ENCODE measurements around the gene MALT1. TPM values are rescaled to one million over a fixed set of nuclear protein-coding genes. Genes with fewer than 3 reads are reported as not detected.
"Not testable (repeated sequence)": the region's sequence is repeated elsewhere in the genome, so short reads cannot be mapped to it uniquely, and the experiment has no call there.

Gene MALT1
- total RNA-seq, 1 donor from 2014 or later, result 17.3 TPM

DNA sequence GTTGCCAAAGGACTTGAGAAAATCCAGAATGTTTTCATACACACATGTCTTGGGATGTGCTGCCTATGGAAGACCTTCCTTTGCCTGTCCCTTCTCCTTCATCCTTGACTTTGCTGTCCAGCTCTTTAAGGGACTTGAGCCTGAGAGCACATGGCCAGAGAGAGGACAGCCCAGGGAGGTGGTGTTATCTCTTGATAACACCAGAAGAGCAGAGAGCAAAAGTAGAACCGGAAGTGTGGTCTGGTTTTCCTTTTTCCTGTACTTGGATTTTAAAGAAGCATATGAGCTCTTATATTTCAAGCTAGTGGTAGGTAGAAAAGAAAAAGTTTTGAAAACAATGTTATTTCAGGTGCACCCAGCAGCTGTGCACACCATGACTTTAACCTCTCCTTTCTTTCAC lies 99.3 kb downstream of the MALT1 start:
- no peak for DNase-seq (ENCODE audit: low spot score)

DNA sequence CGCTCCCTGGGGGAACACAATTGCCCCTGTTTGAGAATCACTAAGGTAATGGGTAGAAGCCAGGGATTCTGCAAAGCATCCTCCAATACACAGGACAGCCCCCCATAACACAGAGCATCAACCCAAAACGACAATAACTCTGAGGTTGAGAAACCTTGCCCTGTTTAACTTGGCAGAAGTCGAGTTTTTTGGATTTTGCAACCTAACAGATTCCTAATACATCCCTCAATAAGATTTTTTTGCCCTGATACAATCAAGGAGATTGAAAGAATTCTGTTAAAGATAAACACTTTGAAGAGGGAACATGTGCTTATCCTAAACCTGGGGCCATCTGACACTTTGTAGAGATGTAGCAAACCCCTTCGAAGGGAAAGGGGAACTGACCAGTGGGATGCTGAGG lies 100.9 kb downstream of the MALT1 start:
- DNase-seq (ENCODE audit: low spot score), result no peak

DNA sequence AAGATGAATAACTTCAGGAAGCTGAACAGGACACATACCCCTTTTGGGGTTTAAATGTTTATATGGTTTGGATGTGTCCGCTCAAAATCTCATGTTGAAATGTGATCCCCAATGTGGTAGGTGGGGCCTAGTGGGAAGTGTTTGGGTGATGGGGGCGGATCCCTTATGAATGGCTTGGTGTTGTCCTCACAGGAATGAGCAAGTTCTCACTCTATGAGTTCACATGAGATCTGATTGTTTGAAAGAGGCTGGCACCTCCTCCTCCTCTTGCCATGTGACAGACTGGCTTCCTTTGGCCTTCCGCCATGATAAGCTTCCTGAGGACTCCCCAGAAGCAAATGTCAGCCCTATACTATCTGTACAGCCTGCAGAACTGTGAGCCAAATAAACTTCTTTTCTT lies 104.8 kb downstream of the MALT1 start:
- DNase-seq (ENCODE audit: low spot score), result no peak

DNA sequence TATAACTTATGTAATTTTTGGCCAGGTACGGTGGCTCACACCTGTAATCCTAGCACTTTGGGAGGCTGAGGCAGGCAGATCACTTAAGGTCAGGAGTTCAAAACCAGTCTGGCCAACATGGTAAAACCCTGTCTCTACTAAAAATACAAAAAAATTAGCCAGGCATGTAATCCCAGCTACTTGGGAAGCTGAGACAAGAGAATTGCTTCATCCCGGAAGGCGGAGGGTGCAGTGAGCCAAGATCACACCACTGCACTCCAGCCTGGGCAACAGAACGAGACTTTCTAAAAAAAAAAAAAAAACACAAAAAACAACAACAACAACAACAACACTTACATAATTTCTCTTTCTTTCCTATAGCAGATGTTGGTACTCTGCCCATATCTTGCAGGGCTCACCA lies 105.3 kb downstream of the MALT1 start:
- DNase-seq (ENCODE audit: low spot score), result not testable (repeated sequence)

DNA sequence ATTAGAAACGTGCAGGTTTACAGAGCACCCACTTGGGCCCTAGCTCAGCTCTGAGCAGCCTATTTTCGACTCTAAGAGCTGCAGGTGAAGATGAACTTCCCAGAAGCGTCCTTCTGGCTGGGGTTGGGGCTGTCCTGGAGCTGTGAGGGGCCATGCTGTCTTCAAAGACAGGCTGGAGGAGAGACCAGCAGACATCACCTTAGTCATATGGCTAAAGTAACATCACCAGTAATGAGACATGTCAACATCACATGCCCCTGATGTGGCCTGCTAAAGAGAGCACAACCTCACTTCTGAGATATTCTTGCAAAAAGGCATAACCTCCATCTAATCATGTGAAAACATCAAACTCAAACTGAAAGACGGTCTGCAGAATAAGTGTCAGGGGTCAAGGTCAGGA lies 106.2 kb downstream of the MALT1 start:
- no peak for DNase-seq (ENCODE audit: low spot score)

DNA sequence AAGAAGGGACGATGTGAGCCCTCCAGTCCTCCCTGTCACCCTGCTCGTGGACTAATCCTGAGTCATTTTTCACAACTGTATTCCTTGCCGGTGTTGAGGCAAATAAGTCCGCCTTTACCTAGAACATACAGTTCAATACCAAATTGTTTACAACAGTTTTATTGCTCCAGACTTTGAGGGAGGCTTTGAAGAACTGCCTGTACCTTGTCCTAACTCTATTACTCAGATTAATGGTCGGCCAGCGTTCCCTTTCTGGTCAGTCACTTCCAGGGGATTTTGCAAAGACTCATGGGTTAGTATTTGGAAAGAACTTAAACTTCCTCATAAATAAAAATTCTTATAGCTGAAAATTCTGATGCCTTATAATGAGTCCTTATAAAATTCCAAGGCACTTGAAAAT lies 108.3 kb downstream of the MALT1 start:
- no peak for DNase-seq (ENCODE audit: low spot score)

DNA sequence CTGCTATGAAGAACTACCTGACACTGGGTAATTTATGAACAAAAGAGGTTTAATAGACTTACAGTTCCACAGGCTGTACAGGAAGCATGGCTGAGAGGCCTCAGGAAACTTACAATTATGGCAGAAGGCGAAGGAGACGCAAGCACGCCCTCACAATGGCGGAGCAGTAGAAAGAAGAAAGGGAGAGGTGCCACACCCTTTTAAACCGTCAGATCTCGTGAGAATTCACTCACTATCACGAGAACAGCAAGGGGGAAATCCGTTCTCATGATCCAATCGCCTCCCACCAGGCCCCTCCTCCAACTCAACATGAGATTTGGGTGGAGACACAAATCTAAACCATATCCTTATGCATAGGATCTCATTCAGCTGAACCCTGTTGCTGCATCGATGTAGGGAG lies 108.8 kb downstream of the MALT1 start:
- no peak for DNase-seq (ENCODE audit: low spot score)

DNA sequence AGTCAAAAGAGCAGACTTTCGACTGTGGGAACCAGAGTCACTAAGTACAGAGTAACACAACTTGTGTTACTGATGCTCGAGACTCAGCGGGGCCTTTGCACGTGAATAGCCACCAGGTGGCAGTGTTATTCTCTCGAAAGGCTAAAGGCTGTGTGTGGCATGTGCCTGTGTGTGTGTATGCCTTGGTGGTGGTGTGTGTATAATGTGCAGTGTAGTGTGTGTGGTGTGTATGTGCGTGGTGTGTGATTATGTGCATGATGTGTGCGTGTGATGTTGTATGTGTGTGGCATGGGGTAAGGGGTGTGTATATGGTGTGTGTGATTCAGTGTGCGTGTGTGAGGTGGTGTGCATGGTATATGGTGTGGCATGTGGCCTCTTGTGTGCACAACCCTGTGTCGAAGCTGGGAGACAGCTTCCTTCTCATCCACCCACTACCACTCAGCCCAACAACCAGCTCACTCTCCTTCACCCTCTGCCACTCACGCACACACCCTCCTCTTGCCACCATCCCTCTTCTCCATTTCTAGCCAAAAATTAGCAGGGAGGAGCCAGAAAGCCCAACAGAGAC lies 110.4 kb downstream of the MALT1 start:
- no peak for DNase-seq (ENCODE audit: low spot score)

DNA sequence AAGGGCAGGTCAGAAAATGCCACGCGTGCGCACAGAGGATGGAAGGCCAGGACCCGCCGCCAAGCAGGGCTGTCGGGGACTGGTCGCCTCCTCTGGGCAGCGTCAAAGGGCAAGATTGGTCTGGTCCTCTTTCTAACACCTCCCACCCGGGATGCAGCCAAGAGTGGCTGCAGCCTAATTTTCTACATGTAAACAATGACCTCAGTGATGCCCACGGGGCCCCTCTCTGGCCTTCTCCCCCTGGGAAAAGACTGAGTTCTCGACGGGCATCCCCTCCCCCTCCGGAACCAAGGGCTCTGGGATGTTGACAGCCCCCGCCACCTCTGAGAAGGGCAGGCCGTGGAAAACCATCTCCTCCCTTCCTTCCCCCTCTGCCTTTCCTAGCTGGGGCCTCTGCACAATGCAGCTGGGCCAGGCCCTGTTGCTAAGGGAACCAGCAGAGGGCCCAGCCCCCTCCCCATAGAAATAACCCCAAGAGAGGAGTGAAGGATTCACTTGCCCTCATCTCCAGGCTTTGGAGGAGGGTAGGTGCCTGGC lies 113.4 kb downstream of the MALT1 start:
- DNase-seq (ENCODE audit: low spot score), result no peak

DNA sequence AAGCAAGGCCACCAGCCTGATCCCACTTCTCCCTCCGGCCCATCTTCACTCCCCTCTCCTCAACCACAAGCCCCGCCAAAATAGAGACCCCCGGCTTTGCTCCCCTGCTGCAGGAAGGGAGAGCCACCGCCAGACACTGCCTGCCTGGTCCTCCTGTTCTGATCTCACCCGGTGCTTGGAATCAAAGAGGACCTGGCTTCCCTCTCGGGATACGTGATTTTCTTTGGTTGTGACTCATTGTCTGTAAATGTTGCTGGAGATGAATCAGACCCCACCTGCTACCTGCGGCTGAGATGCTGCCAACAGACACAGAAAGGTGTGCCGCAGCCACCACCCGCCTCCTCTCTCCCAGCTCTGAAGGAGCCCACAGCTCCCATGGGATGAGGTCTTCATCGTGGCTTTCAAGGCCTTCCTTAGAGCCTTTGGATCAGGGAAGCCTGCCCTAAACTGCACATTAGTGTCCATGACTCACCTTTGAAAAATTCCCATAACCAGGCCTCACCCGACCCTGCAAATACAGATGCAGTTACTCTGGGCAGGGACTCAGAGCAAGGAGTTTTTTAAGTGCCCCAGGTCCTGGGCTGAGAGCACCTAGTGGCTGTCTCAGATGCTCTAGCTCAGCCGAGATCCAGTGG lies 114.0 kb downstream of the MALT1 start:
- DNase-seq (ENCODE audit: low spot score), result no peak

DNA sequence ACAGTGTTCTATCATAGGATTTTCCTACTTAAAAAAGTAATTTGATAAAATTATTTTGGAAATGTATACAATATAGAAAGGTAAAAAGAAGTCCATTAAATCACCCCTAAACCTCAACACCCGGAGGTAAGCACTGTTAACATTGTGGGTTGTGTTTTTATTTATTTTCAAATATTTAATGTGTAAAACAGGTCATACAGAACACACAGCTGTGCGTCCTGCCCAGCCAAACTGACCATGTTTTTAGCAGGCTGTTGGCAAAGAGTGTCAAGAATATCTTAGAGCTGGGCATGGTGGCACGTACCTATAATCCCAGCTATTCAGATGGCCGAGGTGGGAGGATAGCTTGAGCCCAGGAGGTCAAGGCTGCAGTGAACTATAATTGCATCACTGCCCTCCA lies 114.6 kb downstream of the MALT1 start:
- no peak for DNase-seq (ENCODE audit: low spot score)

DNA sequence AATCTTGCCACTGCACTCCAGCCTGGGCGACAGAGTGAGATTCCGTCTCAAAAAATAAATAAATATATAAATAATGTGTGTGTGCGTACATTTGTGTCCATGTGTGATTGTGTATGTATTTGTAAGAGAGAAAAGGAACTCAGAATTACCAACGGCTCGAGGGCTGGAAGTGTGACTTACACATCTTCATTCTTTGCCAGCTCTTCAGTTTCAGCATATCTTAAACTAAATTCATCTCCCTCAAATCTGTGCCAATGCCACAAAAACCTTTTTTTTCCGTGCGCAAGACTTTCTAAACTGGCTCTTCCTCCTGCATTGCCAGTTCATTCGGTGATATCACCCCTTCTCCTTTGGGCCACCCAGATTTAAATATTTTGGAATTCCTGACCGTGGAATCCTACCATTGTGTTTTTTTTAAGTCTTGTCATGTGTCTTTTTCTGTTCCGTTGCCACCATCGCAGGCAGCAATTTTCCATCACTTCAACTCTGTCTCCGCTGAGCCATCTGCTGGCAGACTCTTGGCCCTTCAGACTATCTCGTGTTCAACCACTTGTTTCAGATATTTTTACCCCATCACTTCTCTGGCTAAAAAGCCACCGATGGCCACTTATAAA lies 116.4 kb downstream of the MALT1 start:
- DNase-seq (ENCODE audit: low spot score), result no peak

DNA sequence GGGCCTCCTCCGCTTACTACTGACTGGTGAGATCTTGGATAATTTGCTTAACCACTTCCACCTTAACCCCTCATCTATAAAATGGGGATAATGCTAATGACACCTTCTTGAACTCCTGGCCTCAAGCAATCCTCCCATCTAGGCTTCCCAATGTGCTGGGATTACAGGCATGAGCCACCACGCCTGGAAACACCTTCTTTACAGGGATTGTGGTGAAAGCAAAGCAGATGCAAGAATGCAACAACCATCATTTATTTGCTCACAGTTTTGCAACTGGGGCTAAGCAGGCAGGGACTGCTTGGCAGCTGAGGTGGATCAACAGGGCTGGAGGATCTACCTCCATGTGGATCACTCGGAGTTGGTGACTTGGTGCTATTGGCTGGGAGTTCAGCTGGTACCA lies 117.2 kb downstream of the MALT1 start:
- no peak for DNase-seq (ENCODE audit: low spot score)

DNA sequence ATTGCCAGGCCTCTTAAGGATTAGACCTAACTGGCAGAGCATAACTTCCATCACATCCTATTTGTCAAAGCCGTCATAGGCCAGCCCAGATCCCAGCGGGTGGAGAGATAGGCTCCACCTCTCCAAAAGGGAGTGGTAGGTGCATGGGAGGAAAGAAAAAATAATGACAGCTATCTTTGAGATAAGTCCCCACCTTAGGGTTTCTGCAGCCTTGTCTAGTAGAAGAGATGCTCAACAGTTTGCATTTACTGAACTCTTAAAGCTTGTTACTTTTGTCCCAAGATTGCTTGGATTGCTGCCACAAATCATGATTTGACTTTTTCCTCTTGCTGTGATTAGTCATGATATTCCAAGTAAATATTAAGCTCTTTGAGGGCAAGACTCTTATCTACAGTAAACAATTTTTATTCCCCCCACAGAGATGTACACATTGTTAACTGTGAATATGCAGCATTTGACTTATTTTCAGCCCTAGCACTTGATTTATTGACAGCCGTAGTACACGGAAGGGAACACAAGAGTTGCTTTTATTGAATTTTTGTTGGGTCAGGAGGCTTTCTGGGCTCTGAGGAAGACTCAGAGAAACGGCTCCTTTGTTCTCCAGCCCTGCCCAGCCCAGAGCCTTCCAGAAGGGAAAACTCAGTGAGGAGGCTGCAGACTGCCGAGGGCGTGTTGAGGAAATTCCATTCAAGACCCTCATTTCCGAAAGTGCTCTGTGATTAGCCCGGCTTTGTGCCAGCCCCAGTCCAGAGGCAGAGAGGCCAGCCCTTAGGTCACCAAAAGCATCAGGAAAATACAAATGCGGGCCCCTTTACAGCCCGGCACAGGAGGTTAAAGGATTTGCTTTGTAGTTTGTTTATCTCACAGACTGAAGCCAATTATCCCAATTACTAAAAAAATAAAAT lies 118.0 kb downstream of the MALT1 start:
- no peak for DNase-seq (ENCODE audit: low spot score)

DNA sequence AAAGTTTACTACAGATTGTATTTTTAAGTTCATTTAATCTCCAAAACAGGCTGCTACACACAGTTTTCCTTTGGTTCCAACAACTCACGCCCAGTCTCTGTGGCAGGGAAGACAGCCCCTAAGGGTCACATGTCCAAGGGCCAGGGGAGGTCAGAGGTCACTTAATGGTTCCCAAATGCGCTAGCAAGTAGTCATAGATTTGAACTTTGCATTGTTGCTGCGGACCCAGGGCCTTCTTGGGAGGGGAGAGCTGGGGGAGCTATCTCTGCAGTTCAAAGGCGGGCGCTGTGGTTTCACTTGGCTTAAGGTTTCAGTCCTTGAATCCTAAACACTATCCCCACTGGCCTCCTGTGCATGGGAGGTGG lies 118.6 kb downstream of the MALT1 start:
- no peak for DNase-seq (ENCODE audit: low spot score)

DNA sequence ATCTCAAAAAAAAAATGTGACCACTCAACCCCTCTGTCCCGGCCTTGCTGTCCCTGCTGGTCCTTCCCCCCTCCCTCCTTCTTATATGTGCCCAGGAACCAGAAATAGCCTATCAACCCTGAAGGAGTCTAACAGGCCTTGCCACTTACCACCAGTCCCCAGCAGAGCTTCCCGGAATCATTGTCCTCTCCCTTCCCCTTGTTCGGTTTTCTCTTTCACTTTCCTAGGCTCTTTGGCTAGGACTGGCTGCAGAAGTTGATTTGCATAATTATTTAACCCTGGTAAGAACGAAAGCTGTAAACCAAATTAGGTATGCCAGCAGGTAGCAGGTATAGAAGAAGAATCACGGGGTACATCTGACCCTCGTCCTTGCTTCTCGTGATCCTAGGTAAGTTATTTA lies 120.8 kb downstream of the MALT1 start:
- DNase-seq (ENCODE audit: low spot score), result no peak

DNA sequence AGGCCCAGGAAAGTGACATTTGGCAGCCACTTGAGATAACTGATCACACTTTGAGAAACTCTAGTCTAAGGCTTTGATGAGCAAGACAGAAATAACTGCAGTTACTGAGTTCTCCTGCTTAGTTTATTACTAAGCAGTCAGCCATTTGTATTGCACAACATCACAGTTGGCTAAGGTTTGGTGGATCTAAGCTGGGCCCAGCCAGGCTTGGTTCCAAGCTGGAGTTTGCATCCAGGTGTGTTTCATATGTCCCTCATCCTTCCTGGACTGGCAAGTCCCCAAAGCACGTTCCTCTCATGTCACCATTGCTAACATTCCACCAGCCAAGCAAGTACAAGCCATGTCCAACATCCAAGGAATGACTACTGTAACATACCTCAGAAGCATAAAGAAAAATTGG lies 122.1 kb downstream of the MALT1 start:
- no peak for DNase-seq (ENCODE audit: low spot score)

DNA sequence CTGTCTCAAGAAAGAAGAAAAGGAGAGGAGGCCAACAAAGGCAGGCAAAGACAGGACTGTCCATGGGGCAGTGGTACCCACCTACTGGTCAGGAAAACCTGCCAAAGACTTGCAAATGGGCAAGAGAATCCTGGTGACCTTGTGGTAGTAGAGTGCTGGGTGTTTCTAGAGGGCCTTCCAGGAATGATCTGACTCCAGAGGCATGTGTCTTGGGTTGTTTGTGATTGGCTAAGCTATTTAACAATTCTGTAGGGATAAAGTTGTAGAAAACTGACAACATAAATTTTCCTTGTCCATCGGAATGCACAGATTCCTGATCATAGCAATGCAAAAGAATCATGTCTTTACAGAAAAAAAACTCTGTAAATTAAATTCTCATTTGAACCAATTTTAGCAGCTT lies 125.0 kb downstream of the MALT1 start:
- DNase-seq (ENCODE audit: low spot score), result no peak

DNA sequence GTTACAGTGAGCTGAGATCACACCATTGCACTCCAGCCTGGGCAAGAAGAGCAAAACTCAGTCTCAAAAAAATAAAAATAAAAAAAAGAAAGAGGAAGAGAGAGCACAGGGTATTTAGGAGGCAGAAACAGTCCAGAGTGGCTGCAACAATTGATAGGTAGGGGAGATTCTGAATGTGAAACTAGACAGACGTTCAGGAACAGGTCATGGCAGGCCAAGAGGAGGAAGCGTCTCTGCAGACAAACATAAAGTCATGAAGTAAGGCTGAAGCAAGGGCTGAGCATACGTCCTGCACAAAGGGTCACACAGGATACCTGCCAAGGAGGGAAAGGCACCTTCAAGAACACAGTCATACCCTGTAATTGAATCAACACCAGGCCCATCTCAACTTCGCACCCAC lies 129.3 kb downstream of the MALT1 start:
- no peak for DNase-seq (ENCODE audit: low spot score)

DNA sequence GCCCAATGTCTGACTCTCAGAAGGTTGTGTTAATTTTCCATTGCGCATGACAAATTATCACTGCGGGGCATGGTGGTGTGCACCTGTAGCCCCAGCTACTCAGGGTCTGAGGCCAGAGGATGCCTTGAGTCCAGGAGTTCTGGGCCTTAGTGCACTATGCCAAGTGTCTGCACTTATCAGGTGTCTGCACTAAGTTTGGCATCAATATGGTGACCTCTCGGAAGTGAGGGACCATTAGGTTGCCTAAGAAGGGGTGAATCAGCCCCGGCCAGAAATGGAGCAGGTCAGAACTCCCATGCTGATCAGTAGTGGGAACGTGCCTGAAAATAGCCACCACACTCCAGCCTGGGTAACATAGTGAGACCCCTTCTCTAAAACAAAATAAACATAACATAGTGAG lies 131.7 kb downstream of the MALT1 start:
- DNase-seq (ENCODE audit: low spot score), result no peak

DNA sequence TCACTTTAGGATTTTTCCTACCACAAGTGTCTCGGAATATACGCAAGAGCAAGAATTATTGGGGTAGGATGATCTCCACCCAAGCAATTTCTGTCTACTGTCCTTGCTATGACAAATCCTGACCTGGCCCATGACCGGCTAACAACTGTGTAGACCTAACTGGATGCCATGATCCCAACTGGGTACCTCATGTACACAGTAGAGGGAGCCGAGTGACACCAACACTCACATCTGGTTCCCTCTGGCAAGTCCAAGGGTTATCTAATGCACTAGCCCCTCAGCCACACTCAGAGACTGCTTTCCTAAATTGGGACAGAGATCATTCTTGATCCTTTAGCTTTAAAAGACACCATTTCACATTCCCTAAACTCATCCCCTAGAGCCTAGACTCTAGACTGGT lies 132.7 kb downstream of the MALT1 start:
- DNase-seq (ENCODE audit: low spot score), result no peak

Data from mesenteric fat pad (tissue), 1 donor.